Measurements from ENCODE around the gene TRMT61A. TPM values are rescaled to one million over a fixed set of nuclear protein-coding genes. Genes with fewer than 3 reads are reported as not detected.

The TRMT61A gene
- total RNA-seq, 2 donors from 2014 or later, result 19.6 to 40.4 TPM

DNA sequence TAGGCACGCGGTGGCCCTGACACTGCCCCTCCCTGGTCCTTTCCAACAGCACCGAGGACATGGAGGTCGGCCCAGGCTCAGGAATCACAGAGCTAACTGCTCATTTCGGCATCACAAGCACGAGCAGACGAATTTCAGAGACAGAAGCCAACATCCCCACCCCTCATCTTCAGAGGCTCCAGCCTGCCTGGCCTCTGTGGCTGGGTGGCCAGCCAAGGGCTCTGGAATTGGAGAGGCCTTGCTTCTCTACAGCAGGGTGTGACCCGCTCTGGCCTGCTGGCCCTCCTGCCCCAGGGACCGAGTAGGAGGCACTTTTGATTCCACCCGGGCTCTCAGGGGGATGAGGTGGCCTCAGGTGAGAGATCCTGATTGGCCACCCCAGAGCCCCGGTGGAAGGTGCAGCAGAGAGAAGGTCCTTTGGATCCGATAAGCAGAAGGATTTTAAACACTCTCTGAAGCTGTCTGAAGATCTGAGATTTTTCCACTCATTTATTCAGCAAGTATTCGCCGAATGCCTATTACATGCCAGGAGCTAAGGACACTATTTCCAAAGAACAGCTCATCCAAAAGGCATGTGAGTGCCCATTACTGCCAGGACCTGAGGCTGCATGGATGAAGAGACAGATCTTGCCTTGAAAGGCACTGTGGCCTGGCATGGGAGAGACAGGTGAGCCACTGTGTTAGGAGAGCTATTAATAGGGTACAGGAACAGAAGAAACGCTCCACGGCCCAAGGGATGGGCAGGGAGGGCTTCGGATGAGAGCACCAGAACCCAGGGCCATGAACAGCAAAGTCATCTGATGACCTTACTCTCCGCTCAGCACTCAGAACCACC is 23.2 kb downstream of the TRMT61A start:
- DNase-seq (ENCODE audit: low spot score), result no peak

GRCh38 chr14:103552846-103553210 is 23.8 kb downstream of the TRMT61A start:
- TF ChIP-seq CTCF (IDR thresholded peaks at IDR 0.05), result no peak
- no peak for TF ChIP-seq POLR2AphosphoS5 (IDR thresholded peaks at IDR 0.05)
- TF ChIP-seq POLR2A (IDR thresholded peaks at IDR 0.05), result no peak
- intact Hi-C loops (cut with DNase I), result loop anchor here (5.0 kb wide), 1 partner anchor 166 kb away; the partner anchor contains the start of gene MARK3
- DNase-seq (ENCODE audit: low spot score), result no peak
- no peaks in the 10 kb centered on the region for H3K4me1 ChIP-seq (replicated peaks)
- peak overlapping the region; percentile 68 to 81 for H3K27ac ChIP-seq
- H3K4me3 ChIP-seq, result no peak overlapping the region
- H3K27me3 ChIP-seq (replicated peaks; ENCODE audit: insufficient read depth), result no peaks in the 10 kb centered on the region
- 91% methylated on average over 11 of the region's 11 CpGs for WGBS
- H3K36me3 ChIP-seq, result no peaks in the 10 kb centered on the region
- H3K9me3 ChIP-seq, result no peaks in the 10 kb centered on the region

More for the DNA sequence above, 23.2 kb downstream of the TRMT61A start:
- Histone ChIP-seq H3K4me3 (no peak overlapping the region), H3K9me3 (no peaks in the 10 kb centered on the region), H3K27ac (peak overlapping the region; percentile 68 to 81), H3K27me3 (replicated peaks; ENCODE audit: insufficient read depth) (no peaks in the 10 kb centered on the region), H3K4me1 (replicated peaks) (no peaks in the 10 kb centered on the region), H3K36me3 (no peaks in the 10 kb centered on the region)
- TF ChIP-seq CTCF (IDR thresholded peaks at IDR 0.05) (no peak), POLR2AphosphoS5 (IDR thresholded peaks at IDR 0.05) (peak; percentile 79), POLR2A (IDR thresholded peaks at IDR 0.05) (no peak)
- WGBS, result 48% methylated on average over 18 of the region's 18 CpGs
- intact Hi-C loops (cut with DNase I), result loop anchor here (5.0 kb wide), 1 partner anchor 165 kb away; the partner anchor contains the start of gene MARK3

DNA sequence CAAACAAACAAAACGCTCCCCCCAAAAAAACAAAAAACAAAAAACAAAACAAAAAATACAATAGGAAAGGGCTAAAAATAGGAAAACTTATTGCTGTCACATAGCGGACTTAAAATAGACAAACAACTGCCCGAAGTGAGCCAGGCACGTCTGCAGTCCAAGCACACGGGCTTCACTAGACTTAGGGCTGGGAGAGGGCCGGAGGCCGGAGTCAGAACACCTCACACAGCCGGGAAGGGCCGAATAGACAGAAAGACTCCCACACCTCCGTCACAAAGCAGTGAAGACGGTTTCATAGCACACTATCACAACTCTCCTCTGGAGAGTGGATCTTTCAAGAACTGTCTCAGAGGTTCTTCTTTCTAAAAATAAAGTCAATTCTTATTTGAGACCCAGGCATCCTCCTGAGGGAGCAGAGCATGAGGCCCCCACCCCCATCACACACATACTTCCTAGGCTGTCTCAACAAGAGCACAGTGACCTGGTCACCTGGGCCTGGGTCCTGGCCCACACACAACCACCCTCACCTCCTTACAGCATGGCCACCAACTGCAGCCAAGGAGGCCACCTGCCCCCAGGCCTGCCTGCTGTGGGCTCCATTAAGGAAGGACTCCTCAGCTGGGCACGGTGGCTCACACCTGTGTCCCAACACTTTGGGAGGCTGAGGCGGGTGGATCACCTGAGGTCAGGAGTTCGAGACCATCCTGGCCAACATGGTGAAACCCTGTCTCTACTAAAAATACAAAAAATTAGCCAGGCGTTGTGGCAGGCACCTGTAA is 26.8 kb downstream of the TRMT61A start:
- Histone ChIP-seq H3K4me3 (no peak overlapping the region), H3K27ac (no peak overlapping the region), H3K9me3 (no peaks in the 10 kb centered on the region), H3K27me3 (replicated peaks; ENCODE audit: insufficient read depth) (no peaks in the 10 kb centered on the region), H3K4me1 (replicated peaks) (peaks cover 6% of the 10 kb centered on the region), H3K36me3 (no peaks in the 10 kb centered on the region)
- WGBS, result 83% methylated on average over 15 of the region's 15 CpGs
- intact Hi-C loops (cut with DNase I), result no loop called here
- DNase-seq (ENCODE audit: low spot score), result no peak
- TF ChIP-seq POLR2A (IDR thresholded peaks at IDR 0.05) (no peak), CTCF (IDR thresholded peaks at IDR 0.05) (no peak), POLR2AphosphoS5 (IDR thresholded peaks at IDR 0.05) (no peak)

GRCh38 chr14:103556946-103557758 is 28.2 kb downstream of the TRMT61A start:
- H3K9me3 ChIP-seq, result no peaks in the 10 kb centered on the region
- H3K27me3 ChIP-seq (replicated peaks; ENCODE audit: insufficient read depth), result no peaks in the 10 kb centered on the region
- intact Hi-C loops (cut with DNase I), result no loop called here
- no peak overlapping the region for H3K4me3 ChIP-seq
- DNase-seq (ENCODE audit: low spot score), result no peak
- peaks cover 6% of the 10 kb centered on the region for H3K4me1 ChIP-seq (replicated peaks)
- 42% methylated on average over 15 of the region's 15 CpGs for WGBS
- no peaks in the 10 kb centered on the region for H3K36me3 ChIP-seq
- H3K27ac ChIP-seq, result peak overlapping the region in 1 of 2 donors; percentile 2
- TF ChIP-seq POLR2AphosphoS5 (IDR thresholded peaks at IDR 0.05) (no peak), CTCF (IDR thresholded peaks at IDR 0.05) (no peak), POLR2A (IDR thresholded peaks at IDR 0.05) (no peak)

Data from prostate gland (tissue), 2 donors.